GM19025 (cell line): ENCODE measurements around the gene CDH9.

Source experiments
- ATAC-seq: cut with Tn5 transposase; IDR thresholded peaks from one replicate; pipeline ENCODE4 v1.9.1; 2021; ENCODE audit warnings: mild to moderate bottlenecking, low read depth, moderate library complexity; ENCODE audit not compliant: unreplicated experiment

CDH9 gene

GRCh38 chr5:27038476-27038875, at the start of gene CDH9:
TSS of gene CDH9 (minus strand) at chr5:27038586. CDS start at chr5:26988333, 50,253 bp downstream.
- no peak for ATAC-seq

- ATAC-seq, result no peak
These were observed 49.4 kb upstream of the CDH9 start for GRCh38 chr5:27087747-27088146.

- no peak for ATAC-seq
These were observed 45.3 kb upstream of the CDH9 start for GRCh38 chr5:27083449-27084415.

GRCh38 chr5:27080147-27080546, 41.8 kb upstream of the CDH9 start:
- ATAC-seq, result no peak

GRCh38 chr5:27062451-27062850, 24.1 kb upstream of the CDH9 start:
- ATAC-seq, result no peak

- no peak for ATAC-seq
These were observed 10.1 kb upstream of the CDH9 start for GRCh38 chr5:27048510-27048909.

- ATAC-seq, result no peak
These were observed 3.0 kb upstream of the CDH9 start for GRCh38 chr5:27041372-27041771.

GRCh38 chr5:27034565-27034964, 3.8 kb downstream of the CDH9 start:
- no peak for ATAC-seq

- no peak for ATAC-seq
These were observed 11.6 kb downstream of the CDH9 start for GRCh38 chr5:27026801-27027200.

GRCh38 chr5:27026063-27026462, 12.3 kb downstream of the CDH9 start:
- ATAC-seq, result no peak

- no peak for ATAC-seq
These were observed 16.9 kb downstream of the CDH9 start for GRCh38 chr5:27021471-27021870.

GRCh38 chr5:27020973-27021372, 17.4 kb downstream of the CDH9 start:
- no peak for ATAC-seq

- ATAC-seq, result no peak
These were observed 22.6 kb downstream of the CDH9 start for GRCh38 chr5:27015758-27016157.

GRCh38 chr5:27011274-27011673, 27.1 kb downstream of the CDH9 start:
- no peak for ATAC-seq

- no peak for ATAC-seq
These were observed 27.7 kb downstream of the CDH9 start for GRCh38 chr5:27010646-27011045.

- no peak for ATAC-seq
These were observed 28.9 kb downstream of the CDH9 start for GRCh38 chr5:27009540-27009915.

- no peak for ATAC-seq
These were observed 29.5 kb downstream of the CDH9 start for GRCh38 chr5:27008604-27009539.

- ATAC-seq, result no peak
These were observed 31.3 kb downstream of the CDH9 start for GRCh38 chr5:27007121-27007520.

- no peak for ATAC-seq
These were observed 51.4 kb downstream of the CDH9 start for GRCh38 chr5:26986985-26987384.

GRCh38 chr5:26981750-26982149, 56.6 kb downstream of the CDH9 start:
- no peak for ATAC-seq

- no peak for ATAC-seq
These were observed 79.1 kb downstream of the CDH9 start for GRCh38 chr5:26959290-26959689.
